ENCODE measurements around the gene F10.

Gene F10

GRCh38 chr13:113138792-113139551, 16.4 kb downstream of the F10 start:
- no peak for DNase-seq (ENCODE audit: low read depth)

- no peak for DNase-seq (ENCODE audit: low read depth)
Observed at GRCh38 chr13:113139577-113139976, 17.0 kb downstream of the F10 start.

- DNase-seq (ENCODE audit: low read depth) = no peak
Observed at GRCh38 chr13:113140677-113141600, 18.3 kb downstream of the F10 start.

GRCh38 chr13:113141601-113141970, 19.0 kb downstream of the F10 start:
- no peak for DNase-seq (ENCODE audit: low read depth)

GRCh38 chr13:113142876-113143275, 20.3 kb downstream of the F10 start:
- DNase-seq (ENCODE audit: low read depth) = no peak

- DNase-seq (ENCODE audit: low read depth) = no peak
Observed at GRCh38 chr13:113143466-113144254, 21.1 kb downstream of the F10 start.

GRCh38 chr13:113144255-113144629, 21.6 kb downstream of the F10 start:
- no peak for DNase-seq (ENCODE audit: low read depth)

GRCh38 chr13:113145496-113145895, 22.9 kb downstream of the F10 start:
- DNase-seq (ENCODE audit: low read depth) = no peak

GRCh38 chr13:113145911-113146598, 23.5 kb downstream of the F10 start:
- DNase-seq (ENCODE audit: low read depth) = no peak

- DNase-seq (ENCODE audit: low read depth) = no peak
Observed at GRCh38 chr13:113146750-113147149, 24.2 kb downstream of the F10 start.

GRCh38 chr13:113147206-113147605, 24.6 kb downstream of the F10 start:
- no peak for DNase-seq (ENCODE audit: low read depth)

- DNase-seq (ENCODE audit: low read depth) = no peak
Observed at GRCh38 chr13:113148407-113148806, 25.8 kb downstream of the F10 start.

- DNase-seq (ENCODE audit: low read depth) = no peak
Observed at GRCh38 chr13:113148940-113149503, 26.4 kb downstream of the F10 start.

GRCh38 chr13:113149711-113150549, 27.3 kb downstream of the F10 start:
- DNase-seq (ENCODE audit: low read depth) = no peak

- no peak for DNase-seq (ENCODE audit: low read depth)
Observed at GRCh38 chr13:113150550-113151365, 28.2 kb downstream of the F10 start.

- DNase-seq (ENCODE audit: low read depth) = no peak
Observed at GRCh38 chr13:113151745-113152690, 29.4 kb downstream of the F10 start.

GRCh38 chr13:113152691-113152983, 30.0 kb downstream of the F10 start:
- no peak for DNase-seq (ENCODE audit: low read depth)

GRCh38 chr13:113152984-113153809, 30.6 kb downstream of the F10 start:
- no peak for DNase-seq (ENCODE audit: low read depth)
